ENCODE results near the gene TRMT10B.

GRCh38 chr9:37788332-37788731, 34.7 kb downstream of the TRMT10B start:
- TF ChIP-seq POLR2A (IDR thresholded peaks at IDR 0.05; ENCODE audit: low read depth, low read length) (no peak), POLR2AphosphoS5 (IDR thresholded peaks at IDR 0.05; ENCODE audit: low read depth, low read length) (no peak), TAF1 (IDR thresholded peaks at IDR 0.05; ENCODE audit: borderline replicate concordance, low read depth, low read length) (no peak)
